NCI-H446 (cell line): ENCODE data around the gene CC2D1B.
"Not testable (repeated sequence)": the region's sequence is repeated elsewhere in the genome, so short reads cannot be mapped to it uniquely, and the experiment has no call there.

Experiments used
- DNase-seq, 2 experiments: peaks; one replicate each; lab custom pipeline; 2025; lab: John Stamatoyannopoulos, UW

Gene CC2D1B, protein sequence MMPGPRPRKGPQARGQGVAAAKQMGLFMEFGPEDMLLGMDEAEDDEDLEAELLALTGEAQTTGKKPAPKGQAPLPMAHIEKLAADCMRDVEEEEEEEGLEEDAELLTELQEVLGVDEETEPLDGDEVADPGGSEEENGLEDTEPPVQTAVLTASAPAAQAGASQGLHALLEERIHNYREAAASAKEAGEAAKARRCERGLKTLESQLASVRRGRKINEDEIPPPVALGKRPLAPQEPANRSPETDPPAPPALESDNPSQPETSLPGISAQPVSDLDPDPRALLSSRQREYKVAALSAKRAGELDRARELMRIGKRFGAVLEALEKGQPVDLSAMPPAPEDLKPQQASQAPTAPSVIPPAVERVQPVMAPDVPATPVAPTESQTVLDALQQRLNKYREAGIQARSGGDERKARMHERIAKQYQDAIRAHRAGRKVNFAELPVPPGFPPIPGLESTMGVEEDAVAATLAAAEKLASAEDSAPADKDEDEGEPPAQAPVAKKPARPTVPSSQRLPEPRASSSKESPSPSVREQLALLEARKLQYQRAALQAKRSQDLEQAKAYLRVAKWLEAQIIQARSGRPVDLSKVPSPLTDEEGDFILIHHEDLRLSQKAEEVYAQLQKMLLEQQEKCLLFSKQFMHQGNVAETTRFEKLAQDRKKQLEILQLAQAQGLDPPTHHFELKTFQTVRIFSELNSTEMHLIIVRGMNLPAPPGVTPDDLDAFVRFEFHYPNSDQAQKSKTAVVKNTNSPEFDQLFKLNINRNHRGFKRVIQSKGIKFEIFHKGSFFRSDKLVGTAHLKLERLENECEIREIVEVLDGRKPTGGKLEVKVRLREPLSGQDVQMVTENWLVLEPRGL

GRCh38 chr1:52365746-52366516, at the start of gene CC2D1B:
Gene CC2D1B (minus strand): TSS chr1:52366205. CDS start chr1:52364620, 1,585 bp downstream.
- peak; percentile 93 to 99 for DNase-seq

GRCh38 chr1:52414942-52415341, 48.9 kb upstream of the CC2D1B start:
- DNase-seq = no peak

DNA sequence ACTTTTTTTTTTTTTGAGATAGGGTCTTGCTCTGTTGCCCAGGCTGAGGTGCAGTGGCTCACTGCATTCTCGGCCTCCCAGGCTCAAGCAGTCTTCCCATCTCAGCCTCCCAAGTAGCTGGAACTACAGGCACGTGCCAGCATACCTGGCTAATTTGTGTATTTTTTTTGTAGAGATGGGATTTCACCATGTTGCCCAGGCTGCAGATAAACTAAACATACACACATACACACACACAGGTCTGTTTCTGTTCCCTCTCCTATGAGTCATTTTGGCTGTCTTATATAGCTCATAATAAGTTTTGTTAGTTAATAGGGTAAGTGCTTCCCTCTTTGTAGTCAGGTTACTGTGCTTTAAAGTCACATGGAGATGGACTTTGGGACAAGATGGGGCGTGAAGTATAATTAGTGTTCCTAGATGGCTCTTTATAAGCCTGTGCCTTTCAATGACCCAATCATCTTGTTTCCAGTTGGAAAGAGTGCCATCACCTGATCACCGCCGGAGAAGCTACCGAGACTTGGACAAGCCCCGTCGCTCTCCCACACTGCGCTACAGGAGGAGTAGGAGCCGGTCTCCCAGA, 47.5 kb upstream of the CC2D1B start:
- DNase-seq = no peak

DNA sequence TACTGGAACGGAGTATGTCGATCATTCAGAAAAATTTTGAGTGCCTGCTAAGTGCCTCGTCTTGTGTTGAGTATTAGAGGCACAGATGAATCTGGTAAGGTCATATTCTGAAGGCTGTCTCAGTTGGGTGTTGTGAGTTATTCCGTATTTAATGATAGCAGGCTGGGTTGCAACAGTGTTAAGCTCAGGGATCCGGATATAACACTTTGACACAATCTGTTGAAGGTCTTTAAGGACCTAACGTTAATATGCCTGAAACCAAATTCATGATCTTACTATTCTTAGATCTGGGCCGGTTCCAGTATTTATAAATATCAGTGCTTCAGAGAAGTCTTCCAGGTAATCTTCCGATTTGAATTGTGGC, 39.0 kb upstream of the CC2D1B start:
- no peak for DNase-seq

DNA sequence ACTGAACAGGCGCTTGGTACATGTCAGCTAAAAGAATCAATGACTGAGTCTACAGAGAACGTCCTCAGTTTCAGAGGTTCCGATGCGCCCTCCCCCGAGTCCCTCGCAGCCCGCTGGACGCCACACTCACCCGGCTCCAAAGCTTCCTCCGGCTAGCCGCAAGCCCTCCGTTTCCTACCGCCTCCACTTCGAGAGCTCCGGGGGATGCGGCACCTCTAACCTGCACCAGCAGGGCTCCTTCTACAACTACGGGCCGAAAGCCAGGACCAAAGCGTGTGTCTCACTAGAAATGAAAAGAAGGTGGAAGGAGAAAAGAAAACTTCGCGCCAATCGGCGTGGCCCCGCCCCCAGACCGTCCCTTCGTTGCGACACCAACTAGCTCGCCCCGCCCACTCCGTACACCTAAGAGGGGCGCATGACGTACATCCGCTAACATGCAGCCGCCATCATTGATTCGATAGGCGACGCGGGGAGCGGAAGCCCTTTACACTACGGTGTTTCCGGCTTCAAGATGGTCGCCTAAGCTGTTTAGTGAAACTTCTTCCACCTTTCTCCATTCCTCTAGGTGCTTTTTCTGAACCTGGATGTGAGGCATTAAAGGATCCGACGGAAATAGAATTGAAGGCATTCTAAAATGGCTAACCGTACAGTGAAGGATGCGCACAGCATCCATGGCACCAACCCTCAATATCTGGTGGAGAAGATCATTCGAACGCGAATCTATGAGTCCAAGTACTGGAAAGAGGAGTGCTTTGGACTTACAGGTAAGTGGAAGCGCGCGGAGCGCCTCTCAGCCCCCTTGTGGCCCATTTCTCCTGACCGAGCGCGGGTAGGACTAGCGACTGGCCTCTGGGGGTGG, 38.3 kb upstream of the CC2D1B start, which contains the start of the genes ORC1 and PRPF38A:
Gene ORC1, minus strand, starts transcription at position 308 of the 859 bp plus-strand sequence. CDS start 2,200 bp downstream, outside the sequence.
Gene PRPF38A, plus strand, starts transcription at position 487 of the 859 bp plus-strand sequence. Its CDS starts 148 bp downstream, at position 635.
- peak; percentile 98 to 99 for DNase-seq

GRCh38 chr1:52403566-52404115, 37.6 kb upstream of the CC2D1B start:
- DNase-seq = peak; percentile 57 to 68

GRCh38 chr1:52402860-52403240, 36.8 kb upstream of the CC2D1B start:
- no peak for DNase-seq

DNA sequence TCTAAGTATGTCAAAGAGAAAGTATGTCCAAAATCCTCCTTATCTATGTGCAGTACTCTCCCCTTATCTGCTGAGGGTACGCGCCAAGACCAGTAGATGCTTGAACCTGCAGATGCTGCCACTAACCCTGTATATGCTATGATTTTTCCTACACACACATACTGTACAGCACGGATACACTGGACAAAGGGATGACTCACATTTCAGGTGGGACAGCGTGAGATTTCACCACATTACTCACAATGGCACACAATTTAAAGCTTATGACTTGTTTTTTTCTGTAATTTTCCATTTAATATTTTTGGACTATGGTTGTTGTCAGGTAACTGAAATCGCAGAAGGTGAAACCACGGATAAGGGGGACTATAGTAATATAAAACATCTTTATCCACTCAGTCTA, 34.1 kb upstream of the CC2D1B start:
- no peak for DNase-seq

GRCh38 chr1:52399629-52400028, 33.6 kb upstream of the CC2D1B start:
- no peak for DNase-seq

GRCh38 chr1:52393174-52393573, 27.2 kb upstream of the CC2D1B start:
- DNase-seq = no peak

GRCh38 chr1:52386458-52386857, 20.5 kb upstream of the CC2D1B start:
- no peak for DNase-seq

DNA sequence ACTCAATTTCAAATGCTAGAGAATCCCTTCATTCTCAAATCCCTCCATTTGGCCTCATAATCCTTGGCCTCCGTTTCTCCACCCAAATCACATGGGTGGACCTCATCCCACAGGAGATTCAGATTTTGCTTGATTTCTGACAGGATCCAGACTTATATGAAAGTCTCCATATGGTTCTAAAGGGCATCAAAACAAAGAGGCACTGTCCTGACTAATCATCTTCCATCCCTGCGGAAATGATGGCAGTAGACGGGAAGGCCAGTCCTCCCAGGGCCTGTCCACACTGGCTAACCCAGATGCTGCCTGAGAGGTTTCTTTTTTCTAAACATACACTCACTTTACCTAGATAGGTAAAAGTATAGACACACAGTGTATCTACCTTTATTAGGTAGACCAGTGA, 19.4 kb upstream of the CC2D1B start:
- no peak for DNase-seq

GRCh38 chr1:52369851-52370250, 3.8 kb upstream of the CC2D1B start:
- DNase-seq = not testable (repeated sequence)

GRCh38 chr1:52368383-52369172, 2.6 kb upstream of the CC2D1B start:
- DNase-seq = peak in 1 of 2 experiments; percentile 13

DNA sequence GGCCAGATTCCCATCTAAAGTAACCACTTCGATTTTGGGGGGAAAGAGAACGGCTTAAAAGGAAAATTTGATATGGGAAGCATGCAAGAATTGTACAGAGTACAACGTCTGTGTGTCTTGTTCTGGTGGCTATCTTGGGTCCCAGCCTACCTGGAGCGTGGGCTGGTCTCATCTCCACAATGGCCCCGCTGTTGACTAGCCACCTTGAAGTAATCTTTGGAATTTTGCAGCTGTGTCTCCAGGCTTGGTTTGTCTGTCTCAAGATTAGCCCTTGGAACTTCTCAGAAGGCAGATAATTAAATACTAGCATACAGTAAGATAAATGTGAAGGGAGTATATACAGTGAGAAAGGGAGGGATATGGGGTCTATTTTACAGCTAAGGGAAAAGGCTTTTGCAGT, 1.3 kb upstream of the CC2D1B start:
- DNase-seq = no peak

DNA sequence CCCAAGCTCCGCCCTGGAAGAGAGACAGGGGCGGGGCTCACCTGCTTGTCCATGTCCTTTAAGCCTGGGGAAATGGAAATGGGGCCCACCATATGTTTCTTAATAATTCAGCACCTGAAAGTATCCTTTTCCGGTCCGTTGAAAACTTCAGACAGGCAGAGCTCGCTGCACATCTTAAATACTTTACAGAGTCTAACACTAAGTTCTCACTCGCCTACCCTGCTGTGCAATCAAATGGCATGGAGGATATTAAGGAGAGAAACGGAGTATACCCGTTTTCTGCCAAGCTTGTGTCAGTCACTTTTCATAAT, 467 bp upstream of the CC2D1B start:
- DNase-seq = no peak

DNA sequence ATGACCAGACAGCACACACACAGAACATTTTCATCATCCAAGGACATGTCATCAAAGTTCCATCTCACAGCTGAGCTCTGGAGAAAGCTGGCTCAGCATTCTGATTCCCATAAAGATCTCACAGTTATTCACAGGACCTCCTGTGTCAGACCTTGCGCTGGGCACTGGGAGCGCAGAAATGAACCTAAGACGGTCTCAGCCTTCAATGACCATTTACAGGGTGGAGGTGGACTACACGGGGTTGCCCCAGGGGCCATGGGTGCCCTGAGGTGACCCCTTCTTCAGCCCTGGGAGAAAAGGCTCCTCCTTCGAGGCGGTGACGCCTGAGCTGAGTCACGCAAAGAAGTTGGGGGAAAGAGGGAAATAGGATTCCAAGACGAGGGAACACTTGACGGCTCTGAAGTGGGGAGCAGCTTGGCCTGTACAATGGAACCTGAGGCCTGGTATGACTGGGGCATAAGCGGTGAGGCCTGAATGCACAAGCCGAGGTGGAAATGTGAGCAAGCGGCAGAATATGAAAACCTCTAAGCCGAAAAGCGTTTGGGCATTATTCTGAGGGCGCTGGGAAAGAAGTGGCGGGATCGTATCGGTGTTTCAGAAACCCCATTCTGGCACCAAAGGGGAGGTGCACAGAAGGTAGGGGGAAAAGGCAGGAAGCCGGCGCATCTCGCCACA, 797 bp downstream of the CC2D1B start:
- peak; percentile 28 to 33 for DNase-seq

- DNase-seq = no peak
Measured at GRCh38 chr1:52364235-52364839, 1.7 kb downstream of the CC2D1B start.

DNA sequence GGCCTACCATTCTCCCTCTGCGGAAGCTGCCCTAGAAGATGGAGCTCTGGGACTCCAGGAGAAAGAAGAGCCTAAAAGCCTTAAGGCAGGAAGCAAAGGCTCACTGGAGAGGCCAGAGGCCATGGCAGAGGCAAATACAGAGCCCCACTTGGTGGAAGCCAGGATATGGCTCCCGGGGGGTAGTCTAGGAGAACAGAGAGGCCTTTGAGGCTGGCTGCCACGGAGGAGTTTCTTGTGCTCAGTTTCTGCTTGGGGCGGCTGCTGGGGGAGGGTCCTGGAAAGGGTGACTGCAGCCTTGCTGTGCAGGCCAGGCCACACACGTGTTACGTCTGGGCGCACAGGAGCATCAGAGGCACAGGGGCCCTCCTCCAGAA, 5.4 kb downstream of the CC2D1B start:
- no peak for DNase-seq
